IMR-90 (cell line): ENCODE results near the gene FAM20C.

Experiments
- CHD1 ChIP-seq: IDR thresholded peaks from 2 replicates; pipeline ENCODE4 v1.6.1; 2012; ENCODE audit warnings: low read depth, low read length, improper control_type of control experiment
- MXI1 ChIP-seq: IDR thresholded peaks from 2 replicates; pipeline ENCODE4 v1.6.1; 2012; ENCODE audit warnings: low read depth, mild to moderate bottlenecking, low read length, moderate library complexity, borderline replicate concordance
- RAD21 ChIP-seq: IDR thresholded peaks from 2 replicates; pipeline ENCODE4 v1.6.1; 2012; ENCODE audit warnings: low read length, improper control_type of control experiment
- TF ChIP-seq, protein P1 (sequence below): conservative IDR thresholded peaks from 2 replicates; pipeline ENCODE4 v1.5.1; 2012; ENCODE audit warnings: mild to moderate bottlenecking, low read depth, low read length, improper control_type of control experiment
- TF ChIP-seq, protein P2 (sequence below): fragments of 150-350 bp; IDR thresholded peaks from 2 replicates; pipeline ENCODE4 v1.6.1; 2016; ENCODE audit warnings: low read depth, mild to moderate bottlenecking, low read length, moderate library complexity, borderline replicate concordance

DNA sequence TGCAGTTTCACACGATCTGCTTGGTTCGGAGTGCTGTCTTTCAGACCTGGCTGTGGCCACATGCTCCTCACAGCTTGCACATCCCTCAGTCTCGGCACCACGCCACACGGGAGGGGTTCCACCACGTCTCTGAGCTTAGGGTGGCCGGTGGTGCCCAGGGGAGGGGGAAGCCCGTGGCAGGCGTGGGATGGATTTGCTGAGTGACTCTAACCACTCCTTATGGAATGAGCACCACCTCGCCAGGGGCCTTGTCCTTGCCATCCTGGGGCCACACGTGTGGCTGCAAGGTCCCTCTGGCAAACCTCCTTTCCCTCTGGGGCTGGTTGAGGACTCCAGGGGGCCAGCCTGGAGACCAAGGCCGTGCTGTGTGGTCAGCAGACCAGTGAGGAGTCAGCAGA is 29.1 kb upstream of the FAM20C start:
- TF ChIP-seq, protein P1, sequence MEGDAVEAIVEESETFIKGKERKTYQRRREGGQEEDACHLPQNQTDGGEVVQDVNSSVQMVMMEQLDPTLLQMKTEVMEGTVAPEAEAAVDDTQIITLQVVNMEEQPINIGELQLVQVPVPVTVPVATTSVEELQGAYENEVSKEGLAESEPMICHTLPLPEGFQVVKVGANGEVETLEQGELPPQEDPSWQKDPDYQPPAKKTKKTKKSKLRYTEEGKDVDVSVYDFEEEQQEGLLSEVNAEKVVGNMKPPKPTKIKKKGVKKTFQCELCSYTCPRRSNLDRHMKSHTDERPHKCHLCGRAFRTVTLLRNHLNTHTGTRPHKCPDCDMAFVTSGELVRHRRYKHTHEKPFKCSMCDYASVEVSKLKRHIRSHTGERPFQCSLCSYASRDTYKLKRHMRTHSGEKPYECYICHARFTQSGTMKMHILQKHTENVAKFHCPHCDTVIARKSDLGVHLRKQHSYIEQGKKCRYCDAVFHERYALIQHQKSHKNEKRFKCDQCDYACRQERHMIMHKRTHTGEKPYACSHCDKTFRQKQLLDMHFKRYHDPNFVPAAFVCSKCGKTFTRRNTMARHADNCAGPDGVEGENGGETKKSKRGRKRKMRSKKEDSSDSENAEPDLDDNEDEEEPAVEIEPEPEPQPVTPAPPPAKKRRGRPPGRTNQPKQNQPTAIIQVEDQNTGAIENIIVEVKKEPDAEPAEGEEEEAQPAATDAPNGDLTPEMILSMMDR, result no peak
- TF ChIP-seq MXI1, result no peak
- no peak for TF ChIP-seq CHD1
- no peak for TF ChIP-seq RAD21
- TF ChIP-seq, protein P2, sequence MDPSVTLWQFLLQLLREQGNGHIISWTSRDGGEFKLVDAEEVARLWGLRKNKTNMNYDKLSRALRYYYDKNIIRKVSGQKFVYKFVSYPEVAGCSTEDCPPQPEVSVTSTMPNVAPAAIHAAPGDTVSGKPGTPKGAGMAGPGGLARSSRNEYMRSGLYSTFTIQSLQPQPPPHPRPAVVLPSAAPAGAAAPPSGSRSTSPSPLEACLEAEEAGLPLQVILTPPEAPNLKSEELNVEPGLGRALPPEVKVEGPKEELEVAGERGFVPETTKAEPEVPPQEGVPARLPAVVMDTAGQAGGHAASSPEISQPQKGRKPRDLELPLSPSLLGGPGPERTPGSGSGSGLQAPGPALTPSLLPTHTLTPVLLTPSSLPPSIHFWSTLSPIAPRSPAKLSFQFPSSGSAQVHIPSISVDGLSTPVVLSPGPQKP, result no peak
